Stimulated activated CD8-positive, alpha-beta memory T cell treated with anti-CD3 and anti-CD28 coated beads, Interleukin-4, amount 100 ng/mL, for 24 hours (primary cell): Measurements from ENCODE around the gene AKR1B15.
"Not testable (repeated sequence)": the region's sequence is repeated elsewhere in the genome, so short reads cannot be mapped to it uniquely, and the experiment has no call there.

Experiments used
- DNase-seq: peaks from one replicate; pipeline ENCODE4 v3.0.0-alpha.2; 2020; ENCODE audit warnings: low read depth

The AKR1B15 gene

GRCh38 chr7:134548877-134549276 lies at the start of gene AKR1B15:
Gene AKR1B15, plus strand, starts transcription at chr7:134549110. Its CDS starts 15,510 bp downstream, at chr7:134564620.
- DNase-seq: no peak

DNA sequence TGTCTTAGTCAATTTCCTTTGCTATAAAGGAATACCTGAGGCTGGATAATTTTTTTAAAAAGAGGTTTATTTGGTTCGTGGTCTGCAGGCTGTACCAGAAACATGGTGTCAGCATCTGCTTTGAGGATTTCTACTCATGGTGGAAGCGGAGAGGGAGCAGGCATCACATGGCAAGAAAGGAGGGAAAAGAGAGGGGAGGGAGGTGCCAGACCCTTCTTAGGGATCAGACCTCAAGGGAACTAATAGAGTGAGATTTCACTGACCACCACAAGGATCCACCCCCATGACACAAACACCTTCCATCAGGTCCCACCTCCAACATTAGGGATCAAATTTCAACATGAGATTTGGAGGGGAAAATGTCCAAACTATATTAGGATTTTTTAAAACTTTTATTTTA lies 48.5 kb upstream of the AKR1B15 start:
- no peak for DNase-seq

DNA sequence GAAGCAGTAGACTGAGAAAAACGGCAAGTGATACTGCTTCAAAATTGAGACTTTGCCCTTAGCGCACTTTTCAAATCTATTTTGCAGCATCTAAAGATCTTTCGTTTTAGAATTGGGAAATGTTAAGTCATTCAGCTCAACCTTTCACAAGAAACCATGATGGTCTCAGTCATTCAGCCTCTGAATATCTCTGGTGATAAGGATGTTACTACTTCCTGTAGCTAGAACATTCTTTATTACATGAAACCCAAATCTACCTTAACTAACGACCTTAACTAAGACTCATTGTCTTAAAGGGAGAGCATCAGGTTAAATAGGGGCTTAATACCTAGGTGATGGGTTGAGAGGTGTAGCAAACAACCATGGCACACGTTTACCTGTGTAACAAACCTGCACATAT lies 47.9 kb upstream of the AKR1B15 start:
- DNase-seq: no peak

GRCh38 chr7:134502463-134503371 lies 46.2 kb upstream of the AKR1B15 start:
- no peak for DNase-seq

GRCh38 chr7:134504660-134505164 lies 44.2 kb upstream of the AKR1B15 start:
- no peak for DNase-seq

DNA sequence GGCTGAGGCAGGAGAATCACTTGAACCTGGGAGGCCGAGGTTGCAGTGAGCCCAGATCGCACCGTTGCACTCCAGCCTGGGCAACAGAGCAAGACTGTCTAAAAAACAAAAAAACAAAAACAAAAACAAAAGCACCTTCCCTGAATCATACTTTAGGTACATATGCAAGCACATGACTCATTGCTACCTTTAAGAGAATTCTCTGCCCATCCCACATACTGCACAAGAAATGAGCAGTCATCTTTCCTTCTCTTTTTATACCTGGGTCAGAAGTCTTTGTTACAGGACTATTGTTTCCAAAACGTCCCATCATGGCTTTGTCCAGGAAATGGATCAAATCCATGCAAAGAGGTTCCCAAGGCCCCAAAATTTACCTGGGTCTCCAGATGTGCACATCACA lies 43.1 kb upstream of the AKR1B15 start:
- no peak for DNase-seq

GRCh38 chr7:134509010-134509409 lies 39.9 kb upstream of the AKR1B15 start:
- no peak for DNase-seq

GRCh38 chr7:134510646-134511045 lies 38.3 kb upstream of the AKR1B15 start:
- DNase-seq: no peak

GRCh38 chr7:134512271-134512670 lies 36.6 kb upstream of the AKR1B15 start:
- no peak for DNase-seq

- DNase-seq: peak; percentile 2
Observed at GRCh38 chr7:134513169-134513752, 35.6 kb upstream of the AKR1B15 start.

- no peak for DNase-seq
Observed at GRCh38 chr7:134514106-134514505, 34.8 kb upstream of the AKR1B15 start.

DNA sequence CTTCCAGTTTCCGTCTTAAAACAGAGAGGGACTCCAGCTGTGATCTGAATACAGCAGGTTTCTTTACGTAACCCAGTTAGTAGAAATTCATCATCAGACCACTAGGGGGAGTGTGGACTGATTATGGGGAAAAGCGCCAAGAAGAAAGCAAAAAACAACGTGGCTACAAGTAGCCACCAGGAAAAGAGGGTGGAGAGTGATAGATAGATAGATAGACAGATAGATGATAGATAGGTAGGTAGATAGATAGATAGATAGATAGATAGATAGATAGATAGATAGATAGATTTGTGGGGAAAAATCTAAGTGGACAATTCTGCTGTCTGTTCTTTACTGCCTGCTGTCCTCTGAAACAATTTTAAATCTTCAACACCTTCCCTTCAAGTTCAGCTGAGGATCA lies 34.2 kb upstream of the AKR1B15 start:
- no peak for DNase-seq

DNA sequence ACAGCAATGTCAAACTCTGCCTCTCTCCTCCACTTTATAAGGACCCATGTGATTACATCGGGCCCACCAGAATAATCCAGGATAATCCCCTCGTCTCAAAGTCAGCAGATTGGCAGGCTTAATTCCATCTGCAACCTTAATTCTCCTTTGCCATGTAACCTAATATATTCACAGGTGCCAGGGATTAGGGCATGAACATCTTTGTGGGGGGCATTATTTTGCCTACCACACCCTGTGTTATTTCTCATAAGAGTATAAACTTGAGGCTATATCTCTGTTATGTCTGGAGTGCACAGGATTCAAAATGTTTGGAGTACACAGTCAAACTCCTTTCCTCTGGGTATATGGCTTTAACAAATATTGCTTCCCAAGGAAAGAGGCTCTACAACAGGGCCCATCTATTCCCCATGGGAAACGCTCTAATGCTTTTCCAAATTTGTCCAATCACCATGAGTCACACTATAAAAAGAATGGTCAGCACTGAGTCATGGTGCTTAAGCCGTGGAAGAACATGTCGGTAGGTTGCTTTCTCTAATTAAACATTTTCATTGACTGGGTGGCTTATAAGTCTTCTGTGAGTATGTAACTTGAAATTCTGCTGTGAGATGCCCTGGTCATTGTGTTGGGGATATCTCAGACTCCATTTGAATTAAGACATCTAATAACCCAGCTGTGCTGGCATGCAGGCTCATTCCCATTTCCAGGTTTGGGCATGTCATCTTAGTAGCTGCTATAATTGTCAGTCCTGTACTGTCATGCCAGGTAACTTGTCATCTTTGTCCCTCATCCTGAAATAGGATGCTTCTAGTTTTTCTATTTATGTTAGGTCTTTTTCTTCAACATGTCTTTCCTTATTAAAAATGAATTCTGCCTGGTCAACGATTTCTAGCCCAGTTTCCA lies 33.1 kb upstream of the AKR1B15 start:
- DNase-seq: no peak

- DNase-seq: no peak
Observed at GRCh38 chr7:134520130-134520529, 28.8 kb upstream of the AKR1B15 start.

DNA sequence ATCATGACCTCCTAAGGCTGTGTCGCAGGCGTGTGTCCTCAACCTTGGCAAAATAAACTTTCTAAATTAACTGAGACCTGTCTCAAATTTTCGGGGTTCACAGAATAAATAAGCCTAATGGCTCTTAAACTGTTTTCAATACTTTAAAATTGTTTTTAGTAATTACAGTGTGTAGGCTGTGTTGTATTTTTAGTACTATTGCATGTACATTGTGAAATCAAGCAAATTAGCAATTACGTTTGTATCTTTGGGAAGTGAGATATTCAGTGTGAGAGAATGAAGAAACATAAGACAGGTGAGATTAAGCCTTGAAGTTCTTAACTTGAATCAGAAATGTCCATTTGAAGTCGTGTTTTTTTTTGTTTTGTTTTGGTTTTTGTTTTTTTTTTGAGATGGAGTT lies 26.3 kb upstream of the AKR1B15 start:
- DNase-seq: no peak

DNA sequence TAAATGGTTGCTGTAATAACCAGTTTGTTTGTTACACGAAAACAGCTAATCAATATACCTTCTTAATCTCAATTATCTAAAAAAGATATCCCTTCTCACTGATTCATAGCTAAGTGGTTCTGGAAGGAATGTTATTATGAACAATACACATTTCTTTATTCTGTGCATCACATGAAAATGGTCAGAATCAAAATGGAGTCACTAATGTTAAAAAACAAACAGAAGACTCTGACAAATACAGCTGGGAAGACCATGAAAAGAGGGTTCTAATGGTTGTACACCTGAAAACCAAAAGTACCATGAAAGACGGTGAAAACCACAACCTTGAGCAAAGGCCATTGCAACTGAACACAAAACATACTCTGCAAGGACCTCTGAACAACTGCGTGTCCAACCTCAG lies 23.5 kb upstream of the AKR1B15 start:
- DNase-seq: not testable (repeated sequence)

DNA sequence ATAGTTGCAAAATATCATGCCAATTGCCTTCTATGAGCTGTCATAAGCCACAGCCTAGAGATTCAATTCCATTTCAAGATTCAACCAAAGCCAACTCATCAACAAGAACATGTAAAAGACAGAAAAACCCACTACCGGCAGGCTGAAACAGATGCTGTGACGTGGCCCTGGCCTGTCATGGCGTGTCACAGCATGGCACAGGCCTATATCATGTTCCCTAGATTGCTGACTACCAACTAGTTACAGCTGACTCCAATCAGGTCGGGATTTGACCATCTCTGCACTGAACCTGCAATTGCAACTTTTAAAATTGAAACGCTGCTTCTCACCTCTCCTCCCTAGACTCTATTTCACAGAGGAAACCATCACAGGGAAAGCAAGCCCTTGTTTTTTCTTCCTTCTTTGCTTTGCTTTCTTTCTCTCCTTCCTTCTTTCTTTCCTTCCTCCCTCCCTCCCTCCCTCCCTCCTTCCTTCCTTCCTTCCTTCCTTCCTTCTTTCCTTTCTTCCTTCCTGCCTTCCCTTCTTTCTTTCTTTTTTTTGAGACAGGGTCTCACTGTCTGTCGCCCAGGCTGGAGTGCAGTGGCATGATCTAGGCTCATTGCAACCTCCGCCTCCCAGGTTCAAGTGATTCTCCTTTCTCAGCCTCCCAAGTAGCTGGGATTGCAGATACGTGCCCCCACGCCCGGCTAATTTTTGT lies 22.2 kb upstream of the AKR1B15 start:
- DNase-seq: not testable (repeated sequence)

GRCh38 chr7:134527979-134528371 lies 20.9 kb upstream of the AKR1B15 start:
- no peak for DNase-seq

- DNase-seq: no peak
Observed at GRCh38 chr7:134528749-134529148, 20.2 kb upstream of the AKR1B15 start.

DNA sequence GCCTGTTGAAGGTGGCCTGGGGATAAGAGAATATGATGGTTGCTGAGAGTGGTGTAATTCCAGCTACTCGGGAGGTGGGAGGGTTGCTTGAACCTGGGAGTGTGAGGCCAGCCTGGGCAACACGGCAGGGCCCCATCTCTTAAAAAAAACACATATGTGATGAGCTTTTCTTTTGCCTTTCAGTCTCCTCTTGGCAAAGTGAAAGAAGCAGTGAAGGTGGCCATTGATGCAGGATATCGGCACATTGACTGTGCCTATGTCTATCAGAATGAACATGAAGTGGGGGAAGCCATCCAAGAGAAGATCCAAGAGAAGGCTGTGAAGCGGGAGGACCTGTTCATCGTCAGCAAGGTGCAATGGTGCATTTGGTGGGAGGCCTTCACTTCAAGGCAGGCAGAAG lies 18.4 kb upstream of the AKR1B15 start:
- DNase-seq: no peak

DNA sequence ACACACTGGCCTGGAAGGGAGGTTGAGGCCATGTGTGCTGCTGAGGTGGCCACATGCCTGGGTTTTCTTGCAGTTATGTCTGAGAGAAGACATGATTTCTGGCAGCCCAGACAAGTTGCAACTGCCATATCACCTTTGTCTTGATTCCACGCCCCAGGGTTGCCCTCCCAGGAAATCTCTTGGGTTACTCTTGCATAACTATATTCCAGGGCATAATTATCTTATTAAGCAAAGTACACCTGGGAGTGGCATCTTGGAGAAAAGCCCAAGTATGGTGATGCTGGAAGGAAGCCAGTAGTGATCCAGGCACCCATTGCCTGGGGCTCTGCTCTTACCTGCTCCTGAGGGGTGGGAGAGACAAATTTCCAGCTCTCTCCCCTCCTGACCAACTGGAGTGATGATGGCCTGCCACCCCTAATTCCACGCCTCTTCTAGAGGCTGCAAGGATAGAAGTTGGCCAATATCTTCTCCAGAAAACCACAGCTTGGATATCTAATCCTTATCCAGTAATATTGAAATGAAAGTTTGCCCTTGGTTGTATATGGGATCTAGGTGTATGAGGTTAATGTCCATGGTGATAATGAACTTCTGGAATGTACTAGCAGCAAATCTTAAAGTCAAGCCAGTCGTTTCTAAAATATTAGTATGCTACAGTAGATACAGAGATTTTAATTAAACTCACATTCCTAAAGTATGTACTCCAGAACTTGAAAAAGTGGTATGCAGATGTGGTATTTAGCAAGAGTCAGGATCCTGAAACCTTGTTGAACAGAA lies 16.5 kb upstream of the AKR1B15 start:
- no peak for DNase-seq
